ENCODE data around the gene CPSF2.

DNA sequence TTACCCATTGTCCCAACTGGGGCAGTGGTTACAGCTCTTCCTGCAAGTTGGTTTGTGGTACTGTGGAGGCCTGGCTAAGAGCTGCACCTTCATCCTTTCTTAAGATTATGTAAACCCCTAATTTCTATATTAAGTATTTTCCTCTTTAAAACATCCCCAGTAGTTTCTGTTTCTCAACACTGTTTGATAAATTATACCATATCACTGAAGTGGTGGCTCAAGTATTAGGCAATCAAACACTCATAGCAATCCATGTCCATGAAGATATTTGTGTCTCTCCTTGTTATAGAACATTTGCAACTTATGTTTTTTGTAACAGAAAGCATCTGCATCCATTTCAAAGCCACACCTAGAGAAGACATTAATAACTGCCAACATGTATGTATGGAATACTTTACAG lies 47.2 kb upstream of the CPSF2 start:
- TF ChIP-seq POLR2AphosphoS5 (IDR thresholded peaks at IDR 0.05), result no peak
- TF ChIP-seq, protein P1, sequence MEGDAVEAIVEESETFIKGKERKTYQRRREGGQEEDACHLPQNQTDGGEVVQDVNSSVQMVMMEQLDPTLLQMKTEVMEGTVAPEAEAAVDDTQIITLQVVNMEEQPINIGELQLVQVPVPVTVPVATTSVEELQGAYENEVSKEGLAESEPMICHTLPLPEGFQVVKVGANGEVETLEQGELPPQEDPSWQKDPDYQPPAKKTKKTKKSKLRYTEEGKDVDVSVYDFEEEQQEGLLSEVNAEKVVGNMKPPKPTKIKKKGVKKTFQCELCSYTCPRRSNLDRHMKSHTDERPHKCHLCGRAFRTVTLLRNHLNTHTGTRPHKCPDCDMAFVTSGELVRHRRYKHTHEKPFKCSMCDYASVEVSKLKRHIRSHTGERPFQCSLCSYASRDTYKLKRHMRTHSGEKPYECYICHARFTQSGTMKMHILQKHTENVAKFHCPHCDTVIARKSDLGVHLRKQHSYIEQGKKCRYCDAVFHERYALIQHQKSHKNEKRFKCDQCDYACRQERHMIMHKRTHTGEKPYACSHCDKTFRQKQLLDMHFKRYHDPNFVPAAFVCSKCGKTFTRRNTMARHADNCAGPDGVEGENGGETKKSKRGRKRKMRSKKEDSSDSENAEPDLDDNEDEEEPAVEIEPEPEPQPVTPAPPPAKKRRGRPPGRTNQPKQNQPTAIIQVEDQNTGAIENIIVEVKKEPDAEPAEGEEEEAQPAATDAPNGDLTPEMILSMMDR (IDR thresholded peaks at IDR 0.05), result no peak
